Measurements from ENCODE around the gene ESYT3. TPM values are rescaled to one million over a fixed set of nuclear protein-coding genes. Genes with fewer than 3 reads are reported as not detected.

The ESYT3 gene
- total RNA-seq, 3 donors from 2014 or later, result 0.70 to 15.1 (median 1.0) TPM

- Histone ChIP-seq H3K4me3 (no peak overlapping the region), H3K9me3 (no peaks in the 10 kb centered on the region), H3K4me1 (ENCODE audit: low read depth) (no peaks in the 10 kb centered on the region), H3K36me3 (ENCODE audit: low read depth) (no peaks in the 10 kb centered on the region)
- intact Hi-C loops (cut with DNase I, micrococcal nuclease), result no loop called here
- DNase-seq (no peak), ATAC-seq (no peak)
- TF ChIP-seq CTCF (IDR thresholded peaks at IDR 0.05), result no peak
These were observed 35.4 kb upstream of the ESYT3 start for GRCh38 chr3:138398791-138399575.

GRCh38 chr3:138399766-138400165 is 34.6 kb upstream of the ESYT3 start:
- H3K36me3 ChIP-seq (ENCODE audit: low read depth), result no peaks in the 10 kb centered on the region
- intact Hi-C loops (cut with DNase I, micrococcal nuclease), result no loop called here

GRCh38 chr3:138400651-138401070 is 33.8 kb upstream of the ESYT3 start:
- H3K9me3 ChIP-seq, result no peaks in the 10 kb centered on the region
- no peak for TF ChIP-seq CTCF (IDR thresholded peaks at IDR 0.05)
- H3K4me3 ChIP-seq, result no peak overlapping the region
- DNase-seq, result no peak
- no peak for ATAC-seq
- intact Hi-C loops (cut with DNase I, micrococcal nuclease), result no loop called here
- no peaks in the 10 kb centered on the region for H3K36me3 ChIP-seq (ENCODE audit: low read depth)
- H3K4me1 ChIP-seq (ENCODE audit: low read depth), result no peaks in the 10 kb centered on the region

More at GRCh38 chr3:138399766-138400165, 34.6 kb upstream of the ESYT3 start:
- TF ChIP-seq CTCF (IDR thresholded peaks at IDR 0.05), result no peak
- Histone ChIP-seq H3K4me3 (no peak overlapping the region), H3K4me1 (ENCODE audit: low read depth) (no peaks in the 10 kb centered on the region), H3K9me3 (no peaks in the 10 kb centered on the region)
- DNase-seq (no peak), ATAC-seq (no peak)

- ATAC-seq (no peak), DNase-seq (no peak)
- intact Hi-C loops (cut with DNase I, micrococcal nuclease), result no loop called here
- Histone ChIP-seq H3K36me3 (ENCODE audit: low read depth) (no peaks in the 10 kb centered on the region), H3K9me3 (no peaks in the 10 kb centered on the region), H3K4me1 (ENCODE audit: low read depth) (no peaks in the 10 kb centered on the region), H3K4me3 (no peak overlapping the region)
- TF ChIP-seq CTCF (IDR thresholded peaks at IDR 0.05), result no peak
These were observed 32.6 kb upstream of the ESYT3 start for GRCh38 chr3:138401834-138402233.

GRCh38 chr3:138404121-138404520 is 30.3 kb upstream of the ESYT3 start:
- ATAC-seq (no peak), DNase-seq (no peak)
- H3K4me1 ChIP-seq (ENCODE audit: low read depth), result no peaks in the 10 kb centered on the region
- intact Hi-C loops (cut with DNase I, micrococcal nuclease), result no loop called here
- TF ChIP-seq CTCF (IDR thresholded peaks at IDR 0.05), result no peak
- H3K36me3 ChIP-seq (ENCODE audit: low read depth), result no peaks in the 10 kb centered on the region
- no peak overlapping the region for H3K4me3 ChIP-seq
- H3K9me3 ChIP-seq, result no peaks in the 10 kb centered on the region

All from mucosa of descending colon (tissue), 3 donors.